ENCODE results near the gene SLC17A2.
A peak's percentile ranks its signal among the peaks of the same experiment; 100 is the strongest.

Gene SLC17A2

GRCh38 chr6:25930532-25931410 is at the start of gene SLC17A2:
Gene SLC17A2 (minus strand): TSS chr6:25930691. CDS start chr6:25925796, 4,895 bp downstream.
- no peak for DNase-seq

DNA sequence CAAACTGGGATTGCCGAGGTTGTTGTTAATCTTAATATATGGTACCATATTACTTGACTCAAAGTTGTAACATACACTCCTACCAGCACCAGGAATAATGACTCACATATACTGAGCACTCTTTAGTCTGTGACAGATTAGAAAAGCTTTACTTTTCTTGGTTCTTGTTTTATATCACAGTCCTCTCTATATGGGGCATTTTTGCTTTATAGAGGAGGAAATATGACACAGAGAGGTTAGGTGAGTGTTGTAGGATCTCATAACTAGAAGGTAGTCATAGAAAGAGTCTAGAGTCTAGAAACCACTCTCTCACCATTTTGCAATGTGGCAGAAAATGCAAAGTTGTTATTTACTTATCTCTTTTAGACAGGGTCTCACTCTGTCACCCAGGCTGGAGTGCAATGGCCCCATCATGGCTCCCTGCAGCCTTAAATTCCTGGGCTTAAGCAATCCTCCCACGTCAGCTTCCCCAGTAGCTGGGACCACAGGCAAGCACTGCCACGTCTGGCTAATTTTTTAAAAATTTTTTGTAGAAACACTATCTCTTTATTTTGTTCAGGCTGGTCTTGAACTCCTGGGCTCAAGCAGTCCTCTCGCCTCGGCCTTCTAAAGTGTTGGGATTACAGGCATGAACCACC is 45.6 kb upstream of the SLC17A2 start:
- no peak for DNase-seq

GRCh38 chr6:25973923-25974555 is 43.5 kb upstream of the SLC17A2 start:
- no peak for DNase-seq

- DNase-seq = no peak
These were observed 42.4 kb upstream of the SLC17A2 start for GRCh38 chr6:25972902-25973301.

DNA sequence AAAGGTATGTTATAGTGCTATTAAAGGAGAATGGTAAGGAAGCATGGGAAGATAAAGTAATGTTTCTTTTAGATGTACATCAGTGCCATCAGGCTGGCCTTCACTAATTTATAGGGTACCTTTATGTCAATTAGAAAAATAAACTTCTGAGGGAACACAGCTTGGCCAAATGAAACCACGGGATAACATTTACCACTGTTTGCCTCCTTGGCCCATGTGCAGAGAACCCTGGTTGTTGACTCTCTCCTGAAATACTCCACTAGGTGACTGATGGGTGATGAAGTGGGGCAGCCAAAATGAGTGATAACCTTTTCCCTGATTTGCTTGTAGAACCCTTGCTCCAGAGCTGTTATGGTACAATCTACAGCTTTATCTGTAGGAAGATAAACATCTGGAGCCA is 41.6 kb upstream of the SLC17A2 start:
- DNase-seq = no peak

- no peak for DNase-seq
These were observed 40.8 kb upstream of the SLC17A2 start for GRCh38 chr6:25971187-25971821.

DNA sequence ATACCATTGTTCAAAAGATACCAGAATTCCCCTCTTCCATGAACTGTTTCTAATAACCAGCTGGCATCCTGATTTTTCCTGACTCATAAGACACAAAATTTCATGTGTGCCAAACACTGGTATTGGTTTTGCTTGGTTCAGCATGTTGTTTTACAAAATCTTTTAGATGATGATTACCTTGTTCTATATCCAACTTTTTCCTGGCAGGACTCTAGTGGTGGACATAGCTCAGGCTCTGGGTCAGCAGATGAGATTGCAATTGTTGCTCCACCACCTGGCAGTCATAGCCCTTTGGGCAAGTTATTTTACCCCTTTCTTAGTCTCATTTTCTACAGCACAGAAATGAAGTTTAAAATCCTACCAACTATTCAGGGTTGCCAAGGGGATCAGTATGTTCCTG is 38.3 kb upstream of the SLC17A2 start:
- DNase-seq = no peak

DNA sequence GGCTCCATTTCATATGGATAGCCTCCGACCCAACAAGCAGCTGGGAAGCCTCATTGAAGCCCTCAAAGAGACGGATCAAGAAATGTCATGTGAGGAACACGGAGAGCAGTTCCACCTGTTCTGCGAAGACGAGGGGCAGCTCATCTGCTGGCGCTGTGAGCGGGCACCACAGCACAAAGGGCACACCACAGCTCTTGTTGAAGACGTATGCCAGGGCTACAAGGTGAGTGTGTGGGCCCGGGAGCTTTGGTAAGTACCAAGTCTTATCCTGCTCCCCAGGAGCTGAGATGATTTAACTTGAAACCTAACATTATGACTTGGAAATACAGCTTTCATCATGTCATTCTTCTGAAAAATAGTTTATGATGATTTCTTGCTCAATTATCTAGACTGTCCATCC is 36.2 kb upstream of the SLC17A2 start:
- peak; percentile 48 for DNase-seq

- DNase-seq = no peak
These were observed 34.6 kb upstream of the SLC17A2 start for GRCh38 chr6:25965058-25965457.

GRCh38 chr6:25963426-25964123 is 33.1 kb upstream of the SLC17A2 start:
- no peak for DNase-seq

DNA sequence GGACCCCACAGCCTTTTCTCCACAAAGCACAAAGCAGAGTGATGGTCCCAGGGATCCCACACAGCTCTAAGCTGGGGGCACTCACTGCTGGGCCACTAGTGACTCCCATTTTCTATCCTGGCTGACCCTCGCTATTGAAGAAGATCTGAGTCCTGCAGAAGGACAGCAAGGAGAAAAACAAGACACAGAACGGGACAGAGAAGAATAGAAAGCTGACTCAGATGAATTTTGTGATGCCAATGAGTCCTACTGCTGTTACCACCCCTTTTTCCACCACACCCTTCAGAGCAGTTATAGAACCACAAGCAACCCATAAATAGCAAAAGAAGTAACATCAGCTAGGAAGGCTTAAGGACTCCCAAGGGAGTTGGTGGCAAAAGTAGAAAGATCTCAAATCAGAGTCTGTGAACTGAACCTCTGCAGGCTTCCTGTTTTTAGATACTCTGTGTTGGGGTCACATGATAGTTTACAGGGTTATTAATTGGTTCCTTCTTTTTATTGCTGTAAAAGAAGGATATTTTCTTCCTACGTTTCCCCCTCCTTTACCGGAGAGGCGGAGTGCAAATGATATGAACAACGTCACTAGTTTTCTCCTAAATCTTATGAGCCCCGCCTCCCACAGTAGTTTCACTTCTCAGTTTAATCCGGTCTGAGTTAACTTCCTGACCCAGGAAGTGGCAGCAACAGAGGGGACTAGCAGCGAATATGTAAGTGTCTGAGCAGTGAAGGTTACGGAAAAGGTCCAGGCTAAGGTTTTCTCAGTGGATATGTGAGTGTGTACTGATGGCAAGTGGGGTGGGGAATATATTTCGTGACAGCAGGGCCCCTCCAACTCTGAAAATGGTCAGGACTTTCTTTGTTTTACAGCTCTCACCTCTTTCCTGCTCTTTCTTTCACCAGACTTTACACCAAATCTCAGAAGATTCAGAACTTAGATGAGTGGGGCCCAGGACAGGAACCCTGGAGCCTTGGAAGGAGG is 31.9 kb upstream of the SLC17A2 start, which contains the start of gene TRIM38:
Gene TRIM38 (plus strand): TSS at position 654 of the 979 bp plus-strand sequence. CDS start 3,721 bp downstream, outside the sequence.
- DNase-seq = peak; percentile 75

GRCh38 chr6:25961619-25962148 is 31.2 kb upstream of the SLC17A2 start:
- no peak for DNase-seq

DNA sequence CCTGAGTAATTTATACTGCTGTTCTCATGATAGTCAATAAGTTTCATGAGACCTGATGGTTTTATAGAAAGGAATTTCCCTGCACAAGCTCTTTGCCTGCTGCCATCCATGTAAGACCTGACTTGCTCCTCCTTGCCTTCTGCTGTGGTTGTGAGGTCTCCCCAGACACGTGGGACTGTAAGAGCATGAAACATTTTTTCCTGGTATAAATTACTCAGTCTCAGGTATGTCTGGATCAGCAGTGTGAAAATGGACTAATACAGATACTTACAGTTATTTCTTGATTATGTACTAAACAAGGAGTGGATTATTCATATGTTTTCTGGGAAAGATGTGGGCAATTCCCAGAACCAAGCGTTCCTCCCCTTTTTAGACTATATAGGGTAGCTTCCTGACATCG is 30.2 kb upstream of the SLC17A2 start:
- peak; percentile 65 for DNase-seq

- DNase-seq = no peak
These were observed 29.5 kb upstream of the SLC17A2 start for GRCh38 chr6:25959890-25960536.

DNA sequence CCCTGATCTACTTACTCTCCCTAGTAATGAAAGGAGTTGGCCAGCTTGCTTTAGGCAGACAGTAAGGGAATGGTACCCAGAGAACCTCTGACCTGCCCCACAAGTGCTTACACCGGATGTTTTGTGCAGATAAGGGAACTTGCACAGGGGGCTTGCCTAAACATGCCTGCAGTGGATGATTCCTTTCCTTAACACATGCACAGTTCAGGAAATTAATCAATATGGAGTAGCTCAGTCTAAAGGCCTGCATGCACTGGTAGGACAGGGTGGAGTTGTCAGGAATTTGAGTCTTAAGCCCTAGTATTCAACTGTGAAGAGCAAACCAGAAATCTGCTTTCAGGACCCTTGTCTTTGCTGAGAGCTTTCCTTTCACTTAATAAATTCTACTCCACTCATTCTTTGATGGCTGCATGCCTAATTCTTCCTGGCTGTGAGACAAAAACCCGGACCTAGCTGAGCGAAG is 28.2 kb upstream of the SLC17A2 start:
- no peak for DNase-seq

GRCh38 chr6:25956226-25956625 is 25.7 kb upstream of the SLC17A2 start:
- DNase-seq = no peak

DNA sequence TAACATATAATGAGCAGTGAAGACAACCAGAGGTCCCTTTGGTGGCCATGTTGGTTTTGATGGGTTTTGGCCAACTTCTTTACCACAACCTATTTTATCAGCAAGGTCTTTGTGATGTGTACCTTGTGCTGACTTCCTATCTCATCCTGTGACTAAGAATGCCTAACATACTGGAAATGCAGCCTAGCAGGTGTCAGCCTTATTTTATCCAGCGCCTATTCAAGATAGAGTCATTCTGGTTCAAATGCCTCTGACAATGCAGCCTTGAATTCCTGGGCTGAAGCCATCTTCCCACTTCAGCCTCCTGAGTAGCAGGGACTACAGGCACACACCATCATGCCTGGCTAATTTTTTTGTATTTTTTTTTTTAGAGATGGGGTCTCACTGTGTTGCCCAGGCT is 24.3 kb upstream of the SLC17A2 start:
- no peak for DNase-seq

- DNase-seq = no peak
These were observed 23.2 kb upstream of the SLC17A2 start for GRCh38 chr6:25953733-25954132.

GRCh38 chr6:25952535-25952934 is 22.0 kb upstream of the SLC17A2 start:
- no peak for DNase-seq

DNA sequence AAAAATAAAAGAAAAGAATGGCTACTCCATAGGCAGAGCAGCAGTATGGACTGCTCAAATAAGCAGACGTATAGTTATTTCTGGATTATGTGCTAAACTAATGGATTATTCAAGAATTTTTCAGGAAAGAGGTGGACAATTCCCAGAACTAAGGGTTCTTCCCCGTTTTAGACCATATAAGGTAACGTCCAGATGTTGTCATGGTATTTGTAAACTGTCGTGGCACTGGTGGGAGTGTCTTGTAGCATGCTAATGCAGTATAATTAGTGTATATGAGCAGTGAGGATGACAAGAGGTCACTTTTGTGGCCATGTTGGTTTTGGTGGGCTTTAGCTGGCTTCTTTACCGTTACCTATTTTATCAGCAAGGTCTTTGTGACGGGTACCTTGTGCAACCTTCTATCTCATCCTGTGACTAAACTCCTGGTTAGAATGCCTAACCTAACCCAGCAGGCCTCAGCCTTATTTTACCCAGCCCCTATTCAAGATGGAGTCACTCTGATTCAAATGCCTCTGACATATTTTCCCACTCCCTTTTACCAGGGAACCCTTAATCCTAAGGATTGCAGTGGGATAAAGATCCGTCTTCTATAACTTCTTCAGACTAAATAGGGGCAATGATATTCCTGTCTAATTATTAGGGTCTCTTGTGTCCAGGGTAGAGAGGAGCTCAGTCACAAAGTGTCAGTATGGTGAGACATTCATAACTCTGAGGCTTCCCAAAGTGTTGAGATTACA is 21.0 kb upstream of the SLC17A2 start:
- DNase-seq = no peak
